GM18909 (cell line): ENCODE measurements around the gene GREB1.
"Not testable (repeated sequence)": the region's sequence is repeated elsewhere in the genome, so short reads cannot be mapped to it uniquely, and the experiment has no call there.

Experiments used
- ATAC-seq: cut with Tn5 transposase; IDR thresholded peaks from one replicate; pipeline ENCODE4 v1.9.1; 2021; ENCODE audit warnings: mild to moderate bottlenecking; ENCODE audit not compliant: unreplicated experiment, poor library complexity

GREB1 gene

GRCh38 chr2:11656671-11657101 lies 122.8 kb downstream of the GREB1 start:
- no peak for ATAC-seq

GRCh38 chr2:11657195-11657594 lies 123.3 kb downstream of the GREB1 start:
- ATAC-seq = no peak

- no peak for ATAC-seq
Observed at GRCh38 chr2:11657646-11658045, 123.8 kb downstream of the GREB1 start.

GRCh38 chr2:11658208-11659114 lies 124.6 kb downstream of the GREB1 start:
- ATAC-seq = no peak

GRCh38 chr2:11659115-11659475 lies 125.2 kb downstream of the GREB1 start:
- ATAC-seq = no peak

- no peak for ATAC-seq
Observed at GRCh38 chr2:11659851-11660250, 126.0 kb downstream of the GREB1 start.

GRCh38 chr2:11660396-11660795 lies 126.6 kb downstream of the GREB1 start:
- not testable (repeated sequence) for ATAC-seq

- no peak for ATAC-seq
Observed at GRCh38 chr2:11661891-11662435, 128.1 kb downstream of the GREB1 start.

GRCh38 chr2:11662882-11663281 lies 129.0 kb downstream of the GREB1 start:
- no peak for ATAC-seq

GRCh38 chr2:11663427-11663826 lies 129.6 kb downstream of the GREB1 start:
- no peak for ATAC-seq

- no peak for ATAC-seq
Observed at GRCh38 chr2:11665028-11665427, 131.2 kb downstream of the GREB1 start.

- no peak for ATAC-seq
Observed at GRCh38 chr2:11665510-11666362, 131.9 kb downstream of the GREB1 start.

GRCh38 chr2:11667194-11667593 lies 133.3 kb downstream of the GREB1 start:
- no peak for ATAC-seq

- no peak for ATAC-seq
Observed at GRCh38 chr2:11667866-11668637, 134.2 kb downstream of the GREB1 start.

- ATAC-seq = no peak
Observed at GRCh38 chr2:11669454-11670291, 135.8 kb downstream of the GREB1 start, which contains the start of gene NTSR2. Gene NTSR2 (minus strand): TSS chr2:11670195. CDS start chr2:11670129, 66 bp downstream.

GRCh38 chr2:11672407-11672806 lies 138.6 kb downstream of the GREB1 start:
- ATAC-seq = no peak

- ATAC-seq = no peak
Observed at GRCh38 chr2:11674983-11675382, 141.1 kb downstream of the GREB1 start.

- no peak for ATAC-seq
Observed at GRCh38 chr2:11675423-11676112, 141.7 kb downstream of the GREB1 start.

GRCh38 chr2:11676640-11677039 lies 142.8 kb downstream of the GREB1 start:
- ATAC-seq = no peak
